SU-DHL-6 (cell line): Measurements from ENCODE around the gene PEX6.
A peak's percentile ranks its signal among the peaks of the same experiment; 100 is the strongest.

Experiments
- H2AFZ ChIP-seq: fragments of 200-600 bp; sonication (generic); 2 replicates; pipeline ENCODE4 v1.6.1; 2014; ENCODE audit warnings: low read depth, mild to moderate bottlenecking, moderate library complexity, mixed read lengths, antibody characterized with exemption, low read length; ENCODE audit not compliant: severe bottlenecking
- H3F3A ChIP-seq: fragments of 200-600 bp; shearing (Covaris generic); 2 replicates; pipeline ENCODE4 v1.6.0; 2016; ENCODE audit warnings: antibody characterized with exemption, mild to moderate bottlenecking; ENCODE audit not compliant: insufficient read depth
- H3K27ac ChIP-seq: fragments of 200-600 bp; sonication (generic); 2 replicates; pipeline ENCODE4 v1.5.1; 2016; ENCODE audit warnings: low read depth, mild to moderate bottlenecking, low read length, moderate library complexity, mixed read lengths
- H3K27me3 ChIP-seq: fragments of 200-600 bp; sonication (generic), shearing (Covaris generic); 2 replicates; pipeline ENCODE4 v1.6.0; 2014; ENCODE audit warnings: mild to moderate bottlenecking, low read length
- H3K36me3 ChIP-seq: fragments of 200-600 bp; sonication (generic); 2 replicates; pipeline ENCODE4 v1.6.1; 2014; ENCODE audit warnings: mild to moderate bottlenecking, low read length, mixed read lengths
- H3K4me2 ChIP-seq: fragments of 300-600, 200-600 bp; shearing (Covaris generic), sonication (generic); 2 replicates; pipeline ENCODE4 v1.6.0; 2014; ENCODE audit warnings: low read length, low read depth, mild to moderate bottlenecking; ENCODE audit not compliant: poor library complexity, severe bottlenecking
- H3K4me3 ChIP-seq: fragments of 200-600 bp; sonication (generic); 2 replicates; pipeline ENCODE4 v1.5.1; 2014; ENCODE audit warnings: antibody characterized with exemption, low read length, mild to moderate bottlenecking, mixed read lengths; ENCODE audit not compliant: insufficient read depth, poor library complexity, severe bottlenecking
- H3K79me2 ChIP-seq: fragments of 200-600 bp; sonication (generic); 2 replicates; pipeline ENCODE4 v1.6.1; 2014; ENCODE audit warnings: mild to moderate bottlenecking, low read length, moderate library complexity; ENCODE audit not compliant: insufficient read depth
- H3K9ac ChIP-seq: fragments of 200-600 bp; sonication (generic); 2 replicates; pipeline ENCODE4 v1.7.0; 2014; ENCODE audit warnings: mild to moderate bottlenecking, low read length
- H3K9me2 ChIP-seq: fragments of 200-600 bp; sonication (generic); replicated peaks from 2 replicates; pipeline ENCODE4 v1.6.1; 2014; ENCODE audit warnings: low read length; ENCODE audit not compliant: insufficient read depth
- H3K9me3 ChIP-seq: fragments of 200-600 bp; sonication (generic); 2 replicates; pipeline ENCODE4 v1.6.1; 2014; ENCODE audit warnings: low read length, mixed read lengths; ENCODE audit not compliant: insufficient read depth
- H4K20me1 ChIP-seq: fragments of 200-600 bp; sonication (generic); 2 replicates; pipeline ENCODE4 v1.6.1; 2014; ENCODE audit warnings: low read depth, mild to moderate bottlenecking, antibody characterized with exemption, low read length, moderate library complexity, mixed read lengths
- EZH2phosphoT487 ChIP-seq: fragments of 200-600 bp; sonication (generic), shearing (Covaris generic); conservative IDR thresholded peaks from 2 replicates; pipeline ENCODE4 v1.6.1; 2018; ENCODE audit warnings: mild to moderate bottlenecking, antibody characterized with exemption, low read length, moderate library complexity, mixed read lengths
- TF ChIP-seq, protein P1 (sequence below): fragments of 200-600 bp; sonication (generic); IDR thresholded peaks from one replicate; pipeline ENCODE4 v1.5.1; 2017; ENCODE audit warnings: antibody characterized with exemption, mild to moderate bottlenecking, low read length, moderate library complexity; ENCODE audit not compliant: insufficient read depth, poor library complexity, severe bottlenecking

PEX6 gene

DNA sequence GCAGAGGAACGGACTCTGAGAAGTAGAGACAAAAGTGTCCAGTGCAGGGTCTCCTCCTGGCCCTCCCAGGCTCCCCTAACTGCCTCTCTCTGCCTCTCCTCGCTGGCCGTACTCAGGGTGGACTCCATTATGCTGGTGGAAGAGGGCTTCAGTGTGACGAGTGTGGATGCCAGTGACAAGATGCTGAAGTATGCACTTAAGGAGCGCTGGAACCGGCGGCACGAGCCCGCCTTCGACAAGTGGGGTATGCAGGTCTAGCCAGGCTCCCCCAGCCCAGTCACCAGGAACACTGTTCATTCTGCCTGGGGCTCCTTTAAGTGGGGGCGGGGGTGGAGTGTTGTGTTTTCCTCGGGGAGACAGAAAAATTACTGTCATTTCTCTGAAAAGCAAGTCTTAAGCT, 16.9 kb downstream of the PEX6 start:
- no peak overlapping the region for H3K27ac ChIP-seq

DNA sequence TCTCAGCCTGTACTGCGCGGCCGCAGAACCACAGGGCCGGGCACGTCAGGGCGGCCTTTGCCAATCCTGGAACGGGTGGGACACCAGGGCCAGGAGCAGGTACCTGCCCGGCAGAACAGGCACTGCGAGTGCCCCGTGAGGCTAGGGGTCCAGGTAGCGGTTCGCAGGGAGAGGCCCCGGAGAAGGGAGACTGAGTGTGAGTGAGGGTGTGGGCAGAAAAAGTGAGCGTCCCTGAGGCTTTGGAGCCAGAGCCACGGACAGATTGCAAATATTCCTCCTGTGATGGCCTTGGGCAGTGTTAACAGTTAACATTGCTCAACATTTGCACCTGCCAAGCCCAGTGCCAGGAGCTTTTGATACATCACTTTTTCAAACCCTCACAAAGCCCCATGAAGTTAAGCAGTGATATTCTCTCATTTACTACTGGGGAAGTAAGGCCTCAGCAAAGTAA, 17.9 kb downstream of the PEX6 start:
- H3K27me3 ChIP-seq = no peaks in the 10 kb centered on the region
- H4K20me1 ChIP-seq = no peaks in the 10 kb centered on the region
- no peak overlapping the region for H3K4me3 ChIP-seq
- no peaks in the 10 kb centered on the region for H3K36me3 ChIP-seq
- H3K9me3 ChIP-seq = no peaks in the 10 kb centered on the region
- no peaks in the 10 kb centered on the region for H3K79me2 ChIP-seq
- H3K4me2 ChIP-seq = peak overlapping the region; percentile 52
- H3K9me2 ChIP-seq = no peaks in the 10 kb centered on the region
- no peaks in the 10 kb centered on the region for H3F3A ChIP-seq
- TF ChIP-seq EZH2phosphoT487 = no peak
- TF ChIP-seq, protein P1, sequence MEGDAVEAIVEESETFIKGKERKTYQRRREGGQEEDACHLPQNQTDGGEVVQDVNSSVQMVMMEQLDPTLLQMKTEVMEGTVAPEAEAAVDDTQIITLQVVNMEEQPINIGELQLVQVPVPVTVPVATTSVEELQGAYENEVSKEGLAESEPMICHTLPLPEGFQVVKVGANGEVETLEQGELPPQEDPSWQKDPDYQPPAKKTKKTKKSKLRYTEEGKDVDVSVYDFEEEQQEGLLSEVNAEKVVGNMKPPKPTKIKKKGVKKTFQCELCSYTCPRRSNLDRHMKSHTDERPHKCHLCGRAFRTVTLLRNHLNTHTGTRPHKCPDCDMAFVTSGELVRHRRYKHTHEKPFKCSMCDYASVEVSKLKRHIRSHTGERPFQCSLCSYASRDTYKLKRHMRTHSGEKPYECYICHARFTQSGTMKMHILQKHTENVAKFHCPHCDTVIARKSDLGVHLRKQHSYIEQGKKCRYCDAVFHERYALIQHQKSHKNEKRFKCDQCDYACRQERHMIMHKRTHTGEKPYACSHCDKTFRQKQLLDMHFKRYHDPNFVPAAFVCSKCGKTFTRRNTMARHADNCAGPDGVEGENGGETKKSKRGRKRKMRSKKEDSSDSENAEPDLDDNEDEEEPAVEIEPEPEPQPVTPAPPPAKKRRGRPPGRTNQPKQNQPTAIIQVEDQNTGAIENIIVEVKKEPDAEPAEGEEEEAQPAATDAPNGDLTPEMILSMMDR = no peak
- no peak overlapping the region for H3K27ac ChIP-seq
- H3K9ac ChIP-seq = no peak overlapping the region
- H2AFZ ChIP-seq = no peak overlapping the region

More for the DNA sequence above, 16.9 kb downstream of the PEX6 start:
- no peaks in the 10 kb centered on the region for H3K9me3 ChIP-seq
- no peak overlapping the region for H3K4me3 ChIP-seq
- TF ChIP-seq EZH2phosphoT487 = no peak
- TF ChIP-seq, protein P1 = no peak
- no peaks in the 10 kb centered on the region for H3K36me3 ChIP-seq
- H3K4me2 ChIP-seq = no peak overlapping the region
- no peaks in the 10 kb centered on the region for H4K20me1 ChIP-seq
- H3K9me2 ChIP-seq = no peaks in the 10 kb centered on the region
- H3K27me3 ChIP-seq = no peaks in the 10 kb centered on the region
- H3K9ac ChIP-seq = no peak overlapping the region
- no peaks in the 10 kb centered on the region for H3F3A ChIP-seq
- no peaks in the 10 kb centered on the region for H3K79me2 ChIP-seq
- no peak overlapping the region for H2AFZ ChIP-seq

DNA sequence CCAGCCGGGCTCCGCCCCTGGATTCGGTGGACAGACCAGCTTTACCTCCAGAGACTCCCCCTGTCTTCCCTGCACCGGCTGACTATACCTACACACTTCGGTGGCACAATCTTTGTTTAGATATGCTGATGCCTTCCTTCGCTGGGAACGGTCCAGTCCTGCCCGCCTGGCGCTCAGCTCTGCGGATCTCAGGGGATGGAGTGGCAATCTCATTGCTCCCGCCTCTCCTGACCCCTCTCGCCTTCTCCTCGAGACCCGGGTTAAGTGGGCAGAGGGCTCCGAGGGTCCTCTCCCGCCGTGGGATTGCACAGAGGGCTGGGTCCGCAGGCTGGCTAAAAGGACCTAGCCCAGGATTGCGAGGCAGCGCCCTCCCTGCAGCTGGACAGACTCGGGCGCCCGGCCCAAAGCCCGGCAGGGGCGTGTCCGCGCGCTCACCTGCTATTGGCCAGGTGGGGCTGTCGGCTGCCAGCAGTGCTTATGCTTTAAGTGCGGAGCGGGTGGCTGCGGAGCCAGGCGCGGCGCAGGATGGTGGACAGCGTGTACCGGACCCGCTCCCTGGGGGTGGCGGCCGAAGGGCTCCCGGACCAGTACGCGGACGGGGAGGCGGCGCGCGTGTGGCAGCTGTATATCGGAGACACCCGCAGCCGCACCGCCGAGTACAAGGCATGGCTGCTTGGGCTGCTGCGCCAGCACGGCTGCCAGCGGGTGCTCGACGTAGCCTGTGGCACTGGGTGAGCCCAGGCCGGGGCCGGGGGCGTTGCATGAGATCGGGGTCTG, 18.6 kb downstream of the PEX6 start, which contains the start of gene GNMT:
Gene GNMT, plus strand, starts transcription at position 512 of the 777 bp plus-strand sequence. Its CDS starts 14 bp downstream, at position 526.
- Histone ChIP-seq H3K9me3 (no peaks in the 10 kb centered on the region), H3K79me2 (no peaks in the 10 kb centered on the region), H2AFZ (peak within 1 kb of the TSS; percentile 3), H3K36me3 (no peaks in the 10 kb centered on the region), H3K27me3 (no peaks in the 10 kb centered on the region), H3F3A (no peaks in the 10 kb centered on the region), H3K4me2 (peak within 1 kb of the TSS; percentile 52), H3K9me2 (no peaks in the 10 kb centered on the region), H4K20me1 (no peaks in the 10 kb centered on the region), H3K4me3 (peak within 1 kb of the TSS; percentile 28), H3K9ac (peak within 1 kb of the TSS; percentile 27; the same call in 1 of the 2 replicates), H3K27ac (no peak within 1 kb of the TSS)
- TF ChIP-seq, protein P1 = no peak
- no peak for TF ChIP-seq EZH2phosphoT487
